GM19438 (cell line): ENCODE measurements around the gene NFYB.
A peak's percentile ranks its signal among the peaks of the same experiment; 100 is the strongest.
"Not testable (repeated sequence)": the region's sequence is repeated elsewhere in the genome, so short reads cannot be mapped to it uniquely, and the experiment has no call there.

Experiments
- ATAC-seq: cut with Tn5 transposase; IDR thresholded peaks from one replicate; pipeline ENCODE4 v1.9.1; 2021; ENCODE audit warnings: low read depth; ENCODE audit not compliant: unreplicated experiment

NFYB gene

DNA sequence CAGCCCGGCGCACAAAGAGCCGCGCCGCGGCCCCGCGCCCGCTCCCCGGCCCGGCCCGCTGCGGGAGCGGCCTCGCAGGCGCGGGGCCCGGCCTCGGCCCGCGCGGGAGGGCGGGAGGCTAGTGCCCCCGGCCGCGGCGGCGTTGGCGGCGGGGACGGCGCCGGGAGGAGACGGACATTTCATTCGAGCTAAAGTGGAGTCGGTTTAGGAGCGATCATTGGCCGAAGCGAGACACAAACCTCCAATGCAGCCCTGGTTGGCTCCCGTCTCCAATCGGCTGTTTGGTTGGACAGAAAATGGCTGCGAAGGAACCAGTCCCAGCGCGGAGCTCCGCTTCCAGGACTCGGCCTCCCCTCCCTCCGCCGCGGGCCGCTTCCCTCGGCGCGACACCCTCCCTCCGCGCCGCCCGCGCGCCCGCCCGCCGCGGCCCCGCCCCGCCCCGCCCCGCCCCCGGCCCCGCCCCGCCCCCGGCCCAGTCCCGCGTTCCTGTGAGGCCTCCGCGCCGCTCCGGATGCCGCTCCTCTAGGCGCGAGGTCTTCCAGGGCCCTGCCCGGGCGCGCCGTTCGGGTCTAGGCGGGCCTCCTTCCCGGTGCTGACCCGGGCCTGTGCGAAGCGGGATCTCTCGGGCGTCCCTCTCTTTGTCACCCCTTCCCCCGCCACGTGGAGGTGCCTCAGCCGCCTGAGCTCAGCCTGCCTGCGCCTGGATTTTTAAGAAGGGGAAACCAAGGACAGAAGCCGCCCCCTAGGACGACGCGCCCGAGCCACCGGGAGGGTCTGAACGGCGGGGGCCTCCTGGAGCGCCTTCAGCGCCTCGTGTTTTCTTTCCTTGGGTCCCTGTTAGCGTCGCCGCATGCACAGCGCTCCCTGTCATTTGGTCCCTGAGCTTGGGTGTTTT, at the start of gene NFYB:
NFYB (minus strand) TSS at position 309 of the 895 bp plus-strand sequence. CDS start 2,757 bp downstream, outside the sequence.
- ATAC-seq = peak; percentile 92

DNA sequence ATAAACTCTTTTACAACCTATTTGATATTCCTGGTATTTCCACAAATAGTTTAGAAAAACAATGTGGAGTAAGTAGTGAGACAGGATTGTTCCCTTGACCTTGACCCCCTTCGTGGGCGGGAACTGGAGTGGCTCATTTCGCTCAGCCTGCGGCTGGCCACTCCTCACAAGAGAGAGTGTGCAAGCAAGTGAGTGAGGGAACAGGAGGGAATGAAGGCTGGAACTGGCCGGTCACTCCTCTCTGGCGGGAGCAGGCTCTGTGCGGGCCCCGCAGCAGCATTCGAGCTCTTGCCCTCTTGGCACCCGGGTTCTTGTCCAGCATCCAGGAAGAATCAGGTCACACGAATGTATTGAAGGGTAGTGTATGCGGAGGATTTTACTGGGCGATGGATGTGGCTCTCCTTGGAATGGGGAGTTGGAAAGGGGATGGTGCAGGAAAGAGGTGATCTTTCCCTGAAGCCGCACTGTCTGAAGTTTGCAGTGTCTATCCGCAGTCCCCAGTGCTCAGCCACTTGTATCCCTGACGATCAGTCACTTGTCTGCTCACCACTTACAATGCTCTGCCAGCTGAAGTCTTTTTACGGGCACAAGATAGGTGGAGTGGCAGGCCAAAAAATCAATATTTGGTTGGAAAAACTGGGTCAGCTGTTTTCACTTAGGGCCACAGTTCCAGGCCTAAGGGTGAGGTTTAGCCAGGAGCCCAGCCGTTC, 49.6 kb upstream of the NFYB start:
- no peak for ATAC-seq

DNA sequence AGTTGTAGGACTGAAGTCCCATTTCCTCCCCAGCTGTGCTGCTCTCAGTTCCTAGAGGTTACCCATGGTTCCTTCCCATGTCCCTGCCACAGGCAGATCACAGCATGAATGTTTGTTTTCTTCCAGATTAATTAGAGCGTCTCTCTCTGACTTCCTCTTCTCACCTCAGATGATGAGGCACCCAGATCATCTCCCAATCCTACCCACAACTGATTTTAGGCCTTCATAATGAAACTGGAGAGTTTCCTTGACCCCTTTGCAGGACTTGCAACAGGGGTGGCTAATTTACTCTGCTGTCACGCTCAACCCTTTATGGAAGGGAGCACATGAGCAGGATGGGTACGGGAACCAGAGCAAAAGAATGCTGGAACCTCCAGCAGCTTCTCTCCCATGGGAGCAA, 45.4 kb upstream of the NFYB start:
- ATAC-seq = no peak

DNA sequence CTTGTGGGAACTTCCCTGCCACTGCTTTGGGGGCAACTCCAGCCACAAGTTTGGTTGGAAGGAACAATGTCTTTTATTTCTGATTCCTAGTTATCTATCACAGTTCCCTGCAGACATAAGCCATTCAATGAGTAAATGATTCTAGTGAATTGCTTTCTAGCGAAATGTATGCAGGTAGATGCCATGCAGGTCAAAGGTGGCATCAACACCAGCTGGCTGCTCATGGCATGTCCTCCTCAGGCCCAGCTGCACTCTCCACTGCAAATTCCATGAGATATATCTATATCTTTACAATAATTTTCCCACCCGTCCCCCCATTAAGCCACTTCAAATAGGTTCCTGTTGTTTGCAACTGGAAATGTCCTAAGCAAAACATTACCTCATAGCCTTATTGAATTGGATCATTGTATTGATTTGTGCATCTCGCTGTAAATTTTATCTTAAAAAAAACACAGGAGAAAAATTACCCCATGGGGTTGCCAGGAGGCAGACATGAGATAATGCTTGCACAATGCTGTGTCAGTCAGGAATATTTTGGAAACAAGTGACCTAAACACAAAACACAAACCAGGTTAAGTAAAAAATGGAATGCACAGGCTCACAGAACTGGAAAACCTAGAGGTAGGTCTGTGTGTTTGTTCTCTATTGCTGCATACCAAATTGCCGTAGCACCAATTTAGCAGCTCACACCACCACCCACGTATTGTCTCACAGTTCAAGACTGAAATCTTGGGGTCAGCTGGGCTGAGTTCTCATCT, 44.8 kb upstream of the NFYB start:
- ATAC-seq = no peak

DNA sequence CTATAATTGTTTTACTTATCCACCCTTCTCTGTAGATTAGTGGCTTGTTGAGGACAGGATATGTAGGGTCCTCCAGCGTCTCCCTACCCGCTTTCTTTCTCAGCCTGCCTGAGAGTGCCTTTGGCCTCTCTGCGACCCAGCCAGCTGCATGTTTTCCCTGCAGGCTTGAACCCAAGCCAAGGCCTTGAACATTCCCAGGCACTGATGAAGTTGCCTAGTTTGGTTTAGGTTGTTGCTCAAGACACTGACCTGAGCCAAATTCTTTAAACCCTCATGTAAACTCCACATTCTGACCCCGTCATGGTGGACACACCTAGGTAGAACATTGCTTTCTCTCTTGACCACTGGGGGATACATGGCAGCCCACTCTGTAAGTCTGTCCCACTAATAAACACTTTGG, 44.1 kb upstream of the NFYB start:
- ATAC-seq = no peak

DNA sequence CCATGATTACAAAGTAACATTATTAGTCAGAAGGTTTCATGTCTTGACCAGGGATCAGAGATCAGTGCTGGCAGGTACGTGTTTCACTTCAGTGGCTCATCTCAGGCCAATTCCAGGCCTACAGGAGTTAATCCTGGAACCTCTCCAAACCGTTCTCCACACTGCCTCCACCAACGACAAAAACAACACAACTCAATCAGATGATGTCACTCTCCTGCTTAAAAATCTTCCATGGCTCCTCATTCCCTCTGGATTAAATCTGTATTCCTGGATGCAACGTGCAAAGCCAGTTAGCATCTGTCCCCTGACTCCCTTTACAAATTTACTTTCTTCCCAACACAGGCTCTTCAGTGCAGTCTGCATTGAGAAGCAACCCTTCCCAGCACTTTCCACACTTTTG, 43.3 kb upstream of the NFYB start:
- no peak for ATAC-seq

DNA sequence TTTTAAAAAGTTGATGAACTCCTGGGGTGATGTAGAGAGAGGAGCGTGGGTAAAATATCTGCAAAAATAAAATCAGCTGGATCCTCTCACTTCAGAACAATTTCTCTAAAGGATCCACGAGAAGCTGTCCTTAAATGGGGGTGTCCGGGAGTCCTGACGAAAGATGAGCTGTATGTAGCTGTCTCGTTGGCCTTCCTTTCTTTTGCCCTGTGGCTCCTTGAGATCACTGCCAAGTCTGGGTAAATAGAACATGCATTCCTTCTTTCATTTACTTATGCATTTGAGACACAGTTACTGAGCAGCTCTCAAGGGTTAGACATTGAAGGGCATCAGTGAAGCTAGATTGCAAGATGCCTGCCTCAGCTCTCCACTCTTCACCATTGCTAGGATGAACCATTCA, 42.4 kb upstream of the NFYB start:
- ATAC-seq = no peak

DNA sequence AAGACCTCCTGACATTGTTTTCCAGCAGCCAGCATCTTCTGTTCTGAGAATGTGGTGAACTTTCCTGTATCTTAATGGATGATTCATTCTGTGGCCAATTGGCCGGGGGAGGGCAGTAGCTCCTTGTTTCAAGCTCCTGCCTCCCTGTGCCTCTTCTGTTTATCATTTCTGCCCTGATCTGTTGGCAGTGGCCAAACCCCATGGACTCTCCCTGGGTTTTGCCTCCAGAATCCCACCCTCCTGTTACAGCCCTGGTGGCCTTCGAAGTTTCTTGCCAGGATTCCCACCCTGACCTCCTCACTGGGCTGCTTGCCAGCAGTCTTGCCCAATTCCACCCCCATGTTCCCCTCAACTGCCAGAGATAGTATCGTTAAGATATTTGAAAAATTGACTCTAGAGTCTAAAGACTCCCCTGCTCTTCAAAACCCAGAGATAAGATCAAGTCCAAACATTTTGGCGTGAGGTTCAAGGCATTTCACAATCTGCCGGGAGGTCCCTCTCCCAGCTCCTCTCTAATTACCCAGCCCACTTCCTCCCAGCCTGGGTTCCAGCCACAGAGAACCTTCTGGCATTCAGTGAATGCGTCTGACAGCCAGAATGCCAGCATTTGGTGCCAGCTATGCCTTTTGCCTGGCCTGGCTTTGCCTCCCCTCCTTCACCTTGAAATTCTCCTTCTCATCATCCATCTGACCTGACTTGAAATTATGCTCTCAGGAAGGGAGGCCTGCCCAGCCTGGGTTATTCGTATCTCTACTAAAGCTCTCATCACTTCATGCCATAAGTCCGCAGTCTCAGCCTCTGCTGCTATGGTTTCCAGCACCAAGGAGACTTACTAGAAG, 39.9 kb upstream of the NFYB start:
- ATAC-seq = no peak

DNA sequence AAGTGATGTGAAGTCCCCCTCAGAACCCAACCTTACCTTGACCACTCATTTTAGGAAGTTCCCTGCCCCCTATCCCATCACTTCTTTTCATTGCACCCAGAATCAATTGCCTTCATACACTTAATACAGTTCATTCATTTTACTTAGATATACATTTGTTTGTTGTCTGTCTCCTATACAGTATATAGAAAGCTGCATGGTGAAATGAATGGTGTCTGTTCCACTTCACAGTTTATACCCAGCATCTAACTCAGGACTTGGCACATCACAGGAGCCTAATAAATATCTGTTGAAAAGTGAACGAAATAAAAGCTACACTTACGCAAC, 39.3 kb upstream of the NFYB start:
- no peak for ATAC-seq

DNA sequence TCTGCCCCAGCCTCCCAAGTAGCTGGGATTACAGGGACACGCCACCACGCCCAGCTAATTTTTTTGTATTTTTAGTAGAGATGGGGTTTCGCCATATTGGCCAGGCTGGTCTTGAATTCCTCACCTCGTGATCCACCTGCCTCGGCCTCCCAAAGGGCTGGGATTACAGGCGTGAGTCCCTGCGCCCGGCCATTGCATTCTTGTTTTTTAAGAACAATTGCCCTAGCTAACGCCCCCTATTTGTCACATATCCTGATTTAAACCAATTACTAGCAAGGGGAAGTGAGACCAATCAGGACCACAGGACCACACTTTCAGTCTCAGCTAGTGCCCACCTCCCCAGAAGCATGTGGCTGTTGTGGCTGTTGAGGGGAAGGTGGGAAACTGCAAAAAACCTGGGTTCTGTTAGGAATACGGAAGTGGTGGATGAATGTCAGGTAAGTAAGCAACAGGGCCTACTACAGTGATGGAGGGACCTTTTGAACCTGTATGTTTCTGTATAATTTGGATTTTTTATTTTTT, 37.8 kb upstream of the NFYB start:
- no peak for ATAC-seq

DNA sequence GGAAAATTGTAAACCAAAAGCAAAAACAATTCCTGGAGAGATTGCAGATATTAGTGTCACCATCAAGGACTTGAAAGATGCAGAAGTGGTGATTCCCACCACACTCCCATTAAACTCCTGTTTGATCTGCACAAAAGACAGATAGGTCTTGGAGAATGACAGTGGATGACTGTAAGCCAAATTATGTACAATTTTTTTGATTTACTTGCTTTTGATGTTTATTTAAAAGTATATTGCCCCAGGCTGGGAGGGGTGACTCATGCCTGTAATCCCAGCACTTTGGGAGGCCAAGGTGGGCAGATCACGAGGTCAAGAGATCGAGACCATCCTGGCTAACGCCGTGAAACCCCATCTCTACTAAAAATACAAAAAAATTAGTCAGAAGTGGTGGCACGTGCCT, 35.8 kb upstream of the NFYB start:
- not testable (repeated sequence) for ATAC-seq

DNA sequence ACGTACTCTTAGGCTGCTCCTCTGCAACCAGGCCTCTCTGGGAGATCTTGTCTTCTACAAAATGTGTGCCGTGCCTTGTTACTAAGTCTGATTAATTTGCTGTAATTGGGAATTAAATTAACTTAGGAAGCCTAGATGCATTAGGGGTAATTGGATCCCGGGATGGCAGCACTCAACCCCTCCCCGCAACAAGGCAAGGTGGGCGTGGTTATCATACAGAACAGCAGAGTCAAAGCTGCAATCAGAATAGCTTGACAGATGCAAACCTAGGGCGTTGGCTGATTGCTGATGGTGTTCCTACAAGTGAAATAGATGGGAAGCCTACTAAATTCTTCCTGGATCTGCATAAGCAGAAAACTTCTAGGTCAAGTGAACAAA, 34.5 kb upstream of the NFYB start:
- no peak for ATAC-seq

DNA sequence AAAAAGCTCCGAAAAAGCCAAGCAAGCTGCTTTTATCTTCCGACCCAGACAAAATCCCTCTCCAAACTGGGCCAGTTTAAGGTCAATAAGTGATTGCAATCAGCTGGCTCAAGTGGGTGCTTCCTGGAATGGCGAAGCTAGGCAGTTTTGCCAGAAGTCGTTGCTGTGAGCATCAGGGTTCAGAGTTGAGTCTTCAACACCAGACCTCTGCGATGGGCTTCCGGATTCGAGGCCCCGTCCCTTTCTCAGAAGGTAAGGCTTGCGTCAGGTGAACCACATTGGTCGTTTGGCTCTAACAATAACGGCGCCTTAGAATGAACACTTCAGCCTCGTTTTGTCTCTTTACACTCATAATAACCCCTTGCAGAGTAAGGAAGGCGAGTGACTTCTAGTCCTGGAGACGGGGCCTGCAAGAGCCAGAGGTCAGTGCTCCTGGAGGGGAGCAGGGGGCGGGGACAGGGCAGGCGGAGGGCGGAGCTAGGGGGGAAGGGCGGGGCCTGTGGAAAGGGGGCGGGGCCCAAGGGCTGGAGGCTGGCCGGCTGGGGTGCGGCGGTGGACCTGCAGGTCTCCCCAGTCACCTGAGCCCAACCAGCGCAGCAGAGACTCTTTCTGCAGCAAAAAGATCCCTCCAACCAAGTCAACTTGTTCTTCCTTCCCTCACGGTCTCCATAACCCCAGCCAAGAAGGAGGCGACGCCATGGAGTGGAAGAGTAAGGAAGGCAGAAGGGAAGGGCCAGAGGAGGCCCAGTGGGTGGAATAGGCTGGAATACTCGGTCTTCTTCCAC, 34.0 kb upstream of the NFYB start:
- no peak for ATAC-seq

DNA sequence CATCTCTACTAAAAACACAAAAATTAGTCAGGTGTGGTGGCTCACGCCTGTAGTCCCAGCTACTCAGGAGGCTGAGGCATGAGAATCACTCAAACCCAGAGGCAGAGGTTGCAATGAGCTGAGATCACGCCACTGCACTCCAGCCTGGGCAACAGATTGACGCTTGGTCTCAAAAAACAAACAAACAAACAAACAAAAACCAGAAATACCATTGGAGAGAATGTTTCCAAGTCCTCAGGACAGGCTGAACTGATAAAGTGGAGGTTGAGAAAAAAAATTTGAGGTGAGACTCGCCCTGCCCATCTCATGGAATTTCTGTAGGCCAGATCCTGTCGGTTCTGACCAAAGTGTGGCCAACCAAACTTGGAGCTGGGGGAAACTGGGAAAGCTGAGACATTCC, 30.6 kb upstream of the NFYB start:
- no peak for ATAC-seq

DNA sequence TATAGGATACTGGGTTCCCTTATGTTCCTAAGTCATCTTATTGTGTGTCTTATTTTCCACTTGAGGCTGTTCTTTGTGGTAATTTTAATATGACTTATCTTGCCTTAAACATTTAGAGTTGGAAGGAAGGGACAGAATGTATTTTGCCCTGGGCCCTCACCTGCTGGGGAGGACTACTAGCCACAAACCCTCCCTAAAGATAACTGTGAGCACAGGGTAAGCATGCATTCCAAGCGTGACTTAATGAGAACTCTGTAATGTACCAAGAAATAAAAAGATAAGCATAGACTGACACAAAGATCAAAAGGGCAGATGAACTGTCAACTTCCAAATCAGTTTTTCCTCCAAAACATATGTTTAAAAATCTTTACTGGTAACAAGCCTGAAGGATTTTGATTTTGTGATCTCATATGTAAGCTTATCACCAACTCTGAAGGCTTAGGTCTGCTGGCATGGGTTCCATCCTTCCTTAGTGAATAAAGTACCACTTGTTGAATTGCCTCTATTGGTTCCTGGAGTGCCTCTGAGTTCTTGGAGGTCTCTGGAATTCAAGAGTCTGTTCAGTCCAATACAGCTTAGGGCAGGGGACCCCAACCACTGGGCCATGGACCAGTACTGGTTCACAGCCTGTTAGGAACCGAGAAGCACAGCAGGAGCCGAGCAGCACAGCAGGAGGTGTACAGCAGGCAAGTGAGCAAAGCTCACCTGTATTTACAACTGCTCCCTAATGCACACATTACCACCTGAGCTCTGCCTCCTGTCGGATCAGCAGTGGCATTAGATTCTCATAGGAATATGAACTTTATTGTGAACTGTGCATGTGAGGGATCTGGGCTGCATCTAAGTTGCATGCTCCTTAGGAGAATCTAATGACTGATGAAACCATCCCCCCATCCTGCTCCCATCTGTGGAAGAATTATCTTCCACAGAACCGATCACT, 29.8 kb upstream of the NFYB start:
- no peak for ATAC-seq

DNA sequence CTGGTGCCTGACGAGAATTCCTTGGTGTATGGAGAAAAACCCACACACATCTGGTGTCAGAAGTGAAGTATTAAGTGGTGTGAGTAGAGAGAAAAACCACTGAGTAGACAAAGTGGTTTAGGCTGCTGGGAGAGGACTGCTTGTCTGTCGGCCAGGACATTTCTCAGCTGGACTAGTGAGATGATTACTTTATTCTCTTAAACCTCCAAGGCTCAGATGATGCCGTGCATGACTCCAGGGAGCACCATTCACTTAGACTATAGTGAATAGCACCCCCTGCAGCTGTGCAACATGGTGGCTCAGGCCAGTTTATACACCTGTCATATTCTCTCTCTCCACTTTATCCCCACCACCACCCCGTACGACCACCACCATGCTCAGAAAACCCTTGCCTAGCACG, 28.5 kb upstream of the NFYB start:
- no peak for ATAC-seq

DNA sequence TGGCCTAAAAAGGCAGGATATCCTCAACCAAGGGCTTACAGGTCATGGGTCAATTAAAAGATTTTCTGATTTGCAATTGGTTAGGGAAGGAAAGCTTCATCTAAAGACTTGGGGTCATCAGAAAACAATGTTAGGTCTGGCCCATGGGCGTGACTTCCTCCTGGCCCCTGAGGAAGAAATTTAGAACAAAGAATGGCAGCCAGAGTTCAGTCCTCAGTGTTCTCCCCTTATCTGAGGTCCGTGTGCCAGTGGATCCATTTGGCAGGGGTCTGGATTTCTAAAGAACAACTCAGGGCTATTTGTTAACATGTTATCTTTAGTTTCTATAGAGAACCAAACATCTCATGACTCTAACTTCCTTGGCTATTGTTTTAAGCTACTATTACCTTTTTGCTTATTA, 27.8 kb upstream of the NFYB start:
- no peak for ATAC-seq

DNA sequence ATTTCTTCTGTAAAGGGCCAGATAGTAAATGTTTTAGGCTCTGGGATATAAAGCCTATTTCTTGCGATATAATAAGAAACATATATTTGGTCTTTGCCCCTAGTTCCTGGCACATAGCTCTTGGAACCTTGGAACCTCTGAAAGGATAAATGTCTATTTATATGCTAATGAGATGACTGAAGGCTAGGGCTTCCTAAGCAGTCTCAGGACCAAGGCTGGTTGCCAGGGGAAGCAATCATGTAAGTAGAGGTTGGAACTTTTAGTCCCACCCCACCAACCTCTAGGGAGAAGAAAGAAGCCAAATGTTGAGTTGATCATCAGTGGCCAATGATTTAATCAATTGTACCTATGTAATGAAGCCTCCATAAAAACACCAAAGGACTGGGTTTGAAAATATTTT, 26.6 kb upstream of the NFYB start:
- no peak for ATAC-seq

DNA sequence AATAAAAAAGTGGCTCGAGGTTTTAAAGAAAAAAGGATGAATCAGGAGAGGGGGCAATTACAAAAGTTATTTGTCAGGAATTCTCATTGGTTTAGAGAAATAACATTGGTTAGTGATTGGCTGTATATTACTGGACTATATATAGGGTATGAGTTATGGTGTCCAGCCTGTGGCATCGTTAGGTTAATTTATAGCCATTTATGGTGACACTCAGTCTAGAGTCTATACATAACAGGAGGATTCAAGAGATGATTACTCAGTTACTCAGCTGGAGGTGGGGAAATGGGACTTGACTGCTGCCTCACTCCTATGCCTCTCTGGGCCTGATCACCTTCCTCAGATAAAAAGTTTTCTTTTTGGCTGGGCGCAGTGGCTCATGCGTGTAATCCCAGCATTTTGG, 25.6 kb upstream of the NFYB start:
- no peak for ATAC-seq
